GM12865 (cell line): Measurements from ENCODE around the gene AFTPH.
A peak's percentile ranks its signal among the peaks of the same experiment; 100 is the strongest.

ENCODE experiments used
- DNase-seq: peaks from one replicate; pipeline ENCODE4 v3.0.0; 2010; ENCODE audit warnings: low read depth
- H3K4me3 ChIP-seq: 2 replicates; pipeline ENCODE4 v1.5.1; 2011; ENCODE audit warnings: mild to moderate bottlenecking, low read depth, low read length, control low read depth
- CTCF ChIP-seq: IDR thresholded peaks from 2 replicates; pipeline ENCODE4 v1.5.1; 2011; ENCODE audit warnings: low read length, control low read depth, low read depth, inconsistent platforms; ENCODE audit not compliant: insufficient read depth; ENCODE audit errors: missing control alignments

The AFTPH gene

GRCh38 chr2:64594226-64594989 lies 70.3 kb downstream of the AFTPH start:
- TF ChIP-seq CTCF, result no peak
- no peak overlapping the region for H3K4me3 ChIP-seq
- DNase-seq, result peak; percentile 38

GRCh38 chr2:64595397-64596176 lies 71.5 kb downstream of the AFTPH start:
- H3K4me3 ChIP-seq, result no peak overlapping the region
- no peak for DNase-seq
- TF ChIP-seq CTCF, result no peak

GRCh38 chr2:64598226-64598625 lies 74.1 kb downstream of the AFTPH start:
- TF ChIP-seq CTCF, result no peak
- no peak for DNase-seq
- no peak overlapping the region for H3K4me3 ChIP-seq

GRCh38 chr2:64599469-64599868 lies 75.3 kb downstream of the AFTPH start:
- TF ChIP-seq CTCF, result no peak
- no peak overlapping the region for H3K4me3 ChIP-seq
- DNase-seq, result no peak

- DNase-seq, result no peak
- H3K4me3 ChIP-seq, result no peak overlapping the region
- TF ChIP-seq CTCF, result no peak
These were observed 77.1 kb downstream of the AFTPH start for GRCh38 chr2:64601034-64601754.

- no peak overlapping the region for H3K4me3 ChIP-seq
- TF ChIP-seq CTCF, result no peak
These were observed 77.8 kb downstream of the AFTPH start for GRCh38 chr2:64601785-64602391.

More at GRCh38 chr2:64601785-64602391, 77.8 kb downstream of the AFTPH start:
- peak; percentile 40 for DNase-seq
